ENCODE measurements around the gene GPR152.
A peak's percentile ranks its signal among the peaks of the same experiment; 100 is the strongest.

GPR152 gene

DNA sequence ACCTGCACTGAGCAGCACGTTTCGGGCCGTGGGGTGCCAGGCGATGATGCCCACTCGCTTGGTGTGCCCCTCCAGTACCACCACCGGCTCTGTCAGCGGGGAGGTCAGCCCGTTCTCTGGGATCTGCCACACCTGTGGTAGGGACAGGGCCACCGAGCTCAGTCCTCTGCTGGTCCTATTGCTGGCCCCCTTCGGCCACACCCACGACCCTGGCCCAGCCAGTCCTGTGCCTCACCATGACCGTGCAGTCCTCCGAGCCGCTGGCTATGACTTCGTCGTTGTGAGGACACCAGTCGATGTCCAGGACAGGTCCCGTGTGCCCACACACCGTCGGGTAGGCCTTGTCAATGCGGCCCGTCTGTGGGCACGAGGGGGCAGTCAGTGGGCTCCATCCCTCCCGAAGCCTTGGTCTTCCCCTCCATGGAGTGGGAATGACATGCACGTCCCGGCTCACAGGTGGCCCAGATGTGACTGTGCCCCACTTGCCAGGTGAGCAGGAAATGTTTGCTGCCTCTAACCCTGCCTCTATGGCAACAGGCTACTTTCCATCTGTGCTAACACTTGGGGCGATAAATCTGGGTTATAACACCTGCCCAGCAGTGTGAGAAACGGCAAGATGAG lies 10.7 kb downstream of the GPR152 start:
- TF ChIP-seq, protein P1, sequence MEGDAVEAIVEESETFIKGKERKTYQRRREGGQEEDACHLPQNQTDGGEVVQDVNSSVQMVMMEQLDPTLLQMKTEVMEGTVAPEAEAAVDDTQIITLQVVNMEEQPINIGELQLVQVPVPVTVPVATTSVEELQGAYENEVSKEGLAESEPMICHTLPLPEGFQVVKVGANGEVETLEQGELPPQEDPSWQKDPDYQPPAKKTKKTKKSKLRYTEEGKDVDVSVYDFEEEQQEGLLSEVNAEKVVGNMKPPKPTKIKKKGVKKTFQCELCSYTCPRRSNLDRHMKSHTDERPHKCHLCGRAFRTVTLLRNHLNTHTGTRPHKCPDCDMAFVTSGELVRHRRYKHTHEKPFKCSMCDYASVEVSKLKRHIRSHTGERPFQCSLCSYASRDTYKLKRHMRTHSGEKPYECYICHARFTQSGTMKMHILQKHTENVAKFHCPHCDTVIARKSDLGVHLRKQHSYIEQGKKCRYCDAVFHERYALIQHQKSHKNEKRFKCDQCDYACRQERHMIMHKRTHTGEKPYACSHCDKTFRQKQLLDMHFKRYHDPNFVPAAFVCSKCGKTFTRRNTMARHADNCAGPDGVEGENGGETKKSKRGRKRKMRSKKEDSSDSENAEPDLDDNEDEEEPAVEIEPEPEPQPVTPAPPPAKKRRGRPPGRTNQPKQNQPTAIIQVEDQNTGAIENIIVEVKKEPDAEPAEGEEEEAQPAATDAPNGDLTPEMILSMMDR (IDR thresholded peaks at IDR 0.05; ENCODE audit: insufficient read depth, low read length, missing control alignments) = no peak
- peak overlapping the region; percentile 85 for H3K4me3 ChIP-seq (ENCODE audit: low read depth, low read length)
- no peak for DNase-seq (ENCODE audit: low read depth, low spot score)
- POLR2A ChIA-PET = no interaction called here
- CTCF ChIA-PET = no interaction called here

DNA sequence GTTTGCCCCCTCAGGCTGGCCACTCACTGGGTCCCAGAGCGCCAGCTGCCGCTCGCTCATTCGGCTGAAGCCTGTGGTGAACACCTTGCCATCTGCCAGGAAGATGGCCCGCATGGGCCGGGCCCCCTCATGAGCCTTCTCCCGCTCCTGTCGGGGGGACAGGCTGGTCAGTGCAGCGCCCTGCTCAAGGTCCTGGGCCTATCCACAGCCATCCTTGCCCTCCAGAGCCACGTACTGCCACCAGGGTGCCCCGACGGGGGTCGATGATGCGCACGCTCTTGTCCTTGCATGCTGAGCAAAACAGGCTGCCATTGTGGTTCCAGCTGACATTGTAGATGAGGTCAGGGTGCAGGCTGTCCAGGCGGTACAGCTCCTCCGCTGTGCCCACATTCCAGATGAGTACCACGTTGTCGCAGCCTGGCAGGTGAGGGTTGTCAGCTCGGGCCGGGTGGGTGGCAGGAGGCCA lies 11.4 kb downstream of the GPR152 start:
- TF ChIP-seq, protein P1 (IDR thresholded peaks at IDR 0.05; ENCODE audit: insufficient read depth, low read length, missing control alignments) = no peak
- POLR2A ChIA-PET = no interaction called here
- DNase-seq (ENCODE audit: low read depth, low spot score) = no peak
- CTCF ChIA-PET = no interaction called here
- H3K4me3 ChIP-seq (ENCODE audit: low read depth, low read length) = no peak overlapping the region

DNA sequence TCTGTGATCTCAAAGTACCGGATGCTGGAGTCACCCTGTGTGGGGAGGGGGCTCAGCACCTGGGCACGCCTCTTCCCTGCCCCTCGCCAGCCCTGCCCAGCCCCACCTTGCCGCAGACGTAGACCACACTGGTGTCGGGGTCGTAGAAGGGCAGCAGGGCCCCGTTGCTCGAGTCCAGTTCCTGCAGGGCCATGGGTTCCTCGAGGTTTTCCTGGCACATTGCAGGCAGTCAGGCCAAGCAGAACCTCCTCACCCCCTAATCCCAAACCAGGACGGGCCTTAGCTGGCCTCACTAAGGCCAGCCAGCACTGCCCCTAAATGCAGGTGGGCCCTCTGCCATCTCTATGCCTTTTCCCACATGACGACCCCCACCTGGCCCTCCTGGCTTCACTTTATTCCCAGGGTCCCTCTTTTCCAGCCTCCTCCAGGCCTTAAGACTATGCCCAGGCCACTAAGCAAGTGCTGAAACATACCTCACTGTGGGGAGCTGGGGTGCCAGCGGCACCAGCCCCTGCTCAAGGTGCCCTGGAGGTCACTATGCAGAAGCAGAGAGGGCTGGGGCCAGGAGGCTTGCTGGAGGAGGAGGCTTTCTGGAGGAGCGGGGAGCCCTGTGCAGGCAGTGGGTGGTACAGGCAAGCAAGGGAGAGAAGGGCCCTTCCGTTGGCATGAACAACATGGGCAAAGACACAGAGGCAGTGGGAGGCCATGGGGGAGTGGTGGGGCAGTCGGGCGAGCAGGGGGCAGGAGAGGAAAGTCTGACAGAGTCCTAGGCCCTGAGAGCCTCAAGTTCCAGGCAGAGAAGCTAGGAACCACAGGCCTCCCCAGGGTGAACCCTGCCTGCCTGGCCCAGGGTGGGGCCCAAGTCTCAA lies 12.1 kb downstream of the GPR152 start:
- POLR2A ChIA-PET = no interaction called here

DNA sequence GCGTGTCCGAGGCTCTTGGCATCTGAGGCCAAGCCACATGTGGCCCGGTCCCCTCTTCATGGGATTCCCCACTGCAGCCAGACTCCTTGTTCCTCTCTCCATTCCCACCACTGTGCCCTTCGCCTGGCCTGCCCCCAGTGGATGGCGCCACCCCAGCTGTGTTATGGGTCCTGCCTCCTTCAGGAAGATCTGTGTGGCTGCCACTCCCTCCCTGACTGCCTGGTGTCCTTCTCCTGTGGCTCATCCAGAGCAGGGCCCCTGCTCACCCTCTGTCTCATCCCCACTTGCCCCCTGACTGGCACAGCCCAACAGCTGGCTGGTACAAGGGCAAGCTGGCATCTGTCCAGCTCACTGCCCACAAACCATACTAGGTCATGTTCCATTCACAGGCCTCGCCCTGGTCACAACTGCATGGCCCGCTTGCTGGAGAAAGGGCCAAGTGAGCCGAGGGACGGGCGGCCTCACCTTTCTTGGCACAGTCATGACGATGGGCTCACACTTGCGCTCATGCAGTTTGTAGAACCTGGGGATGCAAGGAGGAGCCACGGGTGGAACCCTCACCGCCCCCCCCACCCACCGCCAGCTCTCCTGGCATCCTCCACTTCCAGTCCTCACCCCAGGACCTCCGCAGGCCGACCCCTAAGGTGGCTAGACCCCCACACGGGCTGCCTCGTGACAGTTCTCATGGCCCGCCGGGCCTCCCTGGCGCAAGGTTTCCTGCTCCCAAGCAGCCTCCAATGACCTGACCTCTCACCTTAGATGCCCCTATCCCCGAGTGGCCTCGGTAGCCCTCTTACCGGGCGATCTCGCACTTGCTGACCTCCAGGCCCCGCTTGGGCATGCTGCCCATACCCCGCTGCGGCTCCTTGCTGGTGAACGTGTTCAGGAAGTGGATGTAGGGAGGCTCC lies 13.0 kb downstream of the GPR152 start:
- ChIA-PET POLR2A (no interaction called here), CTCF (interaction anchor here (0.8 to 2.1 kb wide), 2 partner anchors 11 to 29 kb away, joined by 3 to 9 read pairs; partner anchors contain the start of gene RPS6KB2)
- no peak for DNase-seq (ENCODE audit: low read depth, low spot score)
- H3K4me3 ChIP-seq (ENCODE audit: low read depth, low read length) = no peak overlapping the region
- TF ChIP-seq, protein P1 (IDR thresholded peaks at IDR 0.05; ENCODE audit: insufficient read depth, low read length, missing control alignments) = peak; percentile 38

More for the DNA sequence above, 12.1 kb downstream of the GPR152 start:
- H3K4me3 ChIP-seq (ENCODE audit: low read depth, low read length) = no peak overlapping the region
- TF ChIP-seq, protein P1 (IDR thresholded peaks at IDR 0.05; ENCODE audit: insufficient read depth, low read length, missing control alignments) = no peak
- DNase-seq (ENCODE audit: low read depth, low spot score) = no peak
- CTCF ChIA-PET = no interaction called here

DNA sequence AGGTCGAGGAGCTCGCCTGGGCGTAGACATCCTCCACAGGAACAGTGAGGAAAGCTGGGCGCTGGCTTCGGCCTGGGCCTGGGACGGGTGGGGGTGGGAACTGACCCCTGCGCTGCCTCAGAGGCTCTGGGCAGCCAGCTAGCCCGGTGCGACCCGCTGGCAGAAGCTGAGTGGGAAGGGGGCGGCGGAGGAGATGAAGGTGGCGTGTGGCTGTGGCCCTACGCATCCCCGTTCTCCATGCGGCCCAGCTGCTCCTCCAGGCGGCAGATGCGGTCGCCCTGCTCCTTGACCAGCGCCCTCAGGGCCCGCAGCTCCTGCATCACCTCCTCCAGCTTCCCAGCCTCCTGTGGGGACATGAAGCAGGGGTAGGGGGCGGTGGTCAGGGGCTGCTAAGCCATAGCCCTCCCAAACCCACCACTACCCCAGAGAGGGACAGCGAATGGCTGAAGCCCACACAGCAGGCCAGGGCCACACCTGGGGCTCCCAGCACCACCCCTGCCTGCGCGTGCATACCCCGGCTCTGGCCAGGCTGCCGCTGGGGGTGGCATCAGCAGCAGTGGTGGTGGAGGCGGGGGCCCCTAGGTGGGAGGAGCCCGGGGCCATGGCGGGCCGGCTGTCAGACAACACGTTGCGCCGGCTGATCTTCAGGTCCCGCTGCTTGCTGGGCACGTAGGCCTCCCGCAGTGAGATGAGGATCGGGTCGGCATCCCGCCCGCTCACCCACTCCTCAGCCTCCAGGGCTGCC lies 14.2 kb downstream of the GPR152 start:
- no peak for DNase-seq (ENCODE audit: low read depth, low spot score)
- no peak overlapping the region for H3K4me3 ChIP-seq (ENCODE audit: low read depth, low read length)
- TF ChIP-seq, protein P1 (IDR thresholded peaks at IDR 0.05; ENCODE audit: insufficient read depth, low read length, missing control alignments) = no peak
- ChIA-PET POLR2A (interaction anchor here (1.2 kb wide), 1 partner anchor 30 kb away, joined by 3 read pairs; the partner anchor contains the start of gene TMEM134), CTCF (interaction anchor here (0.7 to 2.1 kb wide), 4 partner anchors 9 to 37 kb away, joined by 3 to 9 read pairs (median 3); partner anchors contain the start of gene RPS6KB2)
